GM12892 (cell line): ENCODE measurements around the gene WNT7B.

Experiments used
- POLR2A ChIP-seq: IDR thresholded peaks from 2 replicates; pipeline ENCODE4 v1.6.1; 2011; ENCODE audit warnings: low read depth, low read length, control low read depth
- POLR2AphosphoS5 ChIP-seq: IDR thresholded peaks from 2 replicates; pipeline ENCODE4 v1.6.1; 2011; ENCODE audit warnings: low read depth, low read length, control low read depth
- TAF1 ChIP-seq: IDR thresholded peaks from 2 replicates; pipeline ENCODE4 v1.6.1; 2011; ENCODE audit warnings: low read depth, mild to moderate bottlenecking, control low read depth, low read length, borderline replicate concordance

- TF ChIP-seq POLR2A = no peak
- TF ChIP-seq TAF1 = no peak
- no peak for TF ChIP-seq POLR2AphosphoS5
These were observed 7.6 kb downstream of the WNT7B start for GRCh38 chr22:45969414-45969799.
